Measurements from ENCODE around the gene TTC9B. TPM values are rescaled to one million over a fixed set of nuclear protein-coding genes. Genes with fewer than 3 reads are reported as not detected.

The TTC9B gene
- total and polyA plus RNA-seq, 2 of the 4 experiments (the other 2 are of a cell fraction): not detected

GRCh38 chr19:40191836-40192646 lies 26.1 kb downstream of the TTC9B start (continued):
- TF ChIP-seq RCOR1 (IDR thresholded peaks at IDR 0.05; ENCODE audit: insufficient replicate concordance, low read length): no peak
- no peak for TF ChIP-seq FOS (IDR thresholded peaks at IDR 0.05; ENCODE audit: low read depth, low read length)
- no peak for TF ChIP-seq CEBPB (IDR thresholded peaks at IDR 0.05; ENCODE audit: low read depth, low read length)
- no peak for TF ChIP-seq BHLHE40 (IDR thresholded peaks at IDR 0.05; ENCODE audit: low read depth, low read length)
- no peak for TF ChIP-seq CHD1 (IDR thresholded peaks at IDR 0.05; ENCODE audit: low read depth, low read length)
